ENCODE measurements around the gene CMIP.

GRCh38 chr16:81571592-81572385, 127.2 kb downstream of the CMIP start:
- no peak for TF ChIP-seq POLR2A (IDR thresholded peaks at IDR 0.05)
- no peak for TF ChIP-seq CTCF (IDR thresholded peaks at IDR 0.05)
